Measurements from ENCODE around the gene CLSTN1. TPM values are rescaled to one million over a fixed set of nuclear protein-coding genes. Genes with fewer than 3 reads are reported as not detected.

The CLSTN1 gene
- total RNA-seq, 1 experiment from 2014 or later = 119 TPM

DNA sequence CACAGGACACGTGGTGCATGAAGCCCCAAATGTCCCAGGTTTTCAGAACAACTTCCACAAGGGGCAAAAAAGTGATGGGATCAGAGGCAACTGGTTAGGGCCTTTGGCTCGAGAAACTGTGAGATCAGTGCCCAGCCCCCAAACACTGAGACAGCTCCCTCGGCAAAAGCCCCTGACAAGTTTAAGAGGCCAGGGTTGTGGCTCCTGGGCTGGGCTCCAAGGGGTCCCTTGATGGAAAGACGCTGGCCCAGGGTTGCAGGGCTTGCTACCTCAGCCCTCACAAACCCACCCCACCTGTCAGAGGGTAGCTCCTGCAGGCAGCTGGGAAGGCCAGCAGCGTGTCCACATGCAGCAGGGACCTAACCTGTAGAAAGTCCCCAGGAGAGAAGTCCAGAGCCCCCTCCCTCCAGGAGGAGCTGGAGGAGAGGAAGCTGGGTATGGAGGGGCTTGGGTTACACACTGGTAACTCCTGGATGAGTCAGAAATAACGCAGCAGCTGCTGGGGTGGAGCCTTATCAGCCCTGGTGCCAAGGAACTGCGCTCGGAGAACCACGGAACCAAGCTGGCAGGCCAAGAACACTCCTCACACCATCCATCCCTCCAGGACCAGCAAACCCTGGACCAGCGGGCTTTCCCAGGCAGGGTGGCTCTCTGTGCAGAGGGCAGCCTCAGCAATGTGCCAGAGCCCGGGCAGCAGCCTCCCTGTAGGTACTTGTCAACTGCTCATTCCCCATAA is 48.8 kb upstream of the CLSTN1 start:
- no peak overlapping the region for H3K27ac Mint-ChIP-seq
- no peaks in the 10 kb centered on the region for H3K36me3 Mint-ChIP-seq
- TF ChIP-seq, protein P1, sequence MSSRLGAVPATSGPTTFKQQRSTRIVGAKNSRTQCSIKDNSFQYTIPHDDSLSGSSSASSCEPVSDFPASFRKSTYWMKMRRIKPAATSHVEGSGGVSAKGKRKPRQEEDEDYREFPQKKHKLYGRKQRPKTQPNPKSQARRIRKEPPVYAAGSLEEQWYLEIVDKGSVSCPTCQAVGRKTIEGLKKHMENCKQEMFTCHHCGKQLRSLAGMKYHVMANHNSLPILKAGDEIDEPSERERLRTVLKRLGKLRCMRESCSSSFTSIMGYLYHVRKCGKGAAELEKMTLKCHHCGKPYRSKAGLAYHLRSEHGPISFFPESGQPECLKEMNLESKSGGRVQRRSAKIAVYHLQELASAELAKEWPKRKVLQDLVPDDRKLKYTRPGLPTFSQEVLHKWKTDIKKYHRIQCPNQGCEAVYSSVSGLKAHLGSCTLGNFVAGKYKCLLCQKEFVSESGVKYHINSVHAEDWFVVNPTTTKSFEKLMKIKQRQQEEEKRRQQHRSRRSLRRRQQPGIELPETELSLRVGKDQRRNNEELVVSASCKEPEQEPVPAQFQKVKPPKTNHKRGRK (CRISPR knock-in tag; IDR thresholded peaks at IDR 0.05; ENCODE audit: borderline replicate concordance) = no peak
- TF ChIP-seq, protein P2, sequence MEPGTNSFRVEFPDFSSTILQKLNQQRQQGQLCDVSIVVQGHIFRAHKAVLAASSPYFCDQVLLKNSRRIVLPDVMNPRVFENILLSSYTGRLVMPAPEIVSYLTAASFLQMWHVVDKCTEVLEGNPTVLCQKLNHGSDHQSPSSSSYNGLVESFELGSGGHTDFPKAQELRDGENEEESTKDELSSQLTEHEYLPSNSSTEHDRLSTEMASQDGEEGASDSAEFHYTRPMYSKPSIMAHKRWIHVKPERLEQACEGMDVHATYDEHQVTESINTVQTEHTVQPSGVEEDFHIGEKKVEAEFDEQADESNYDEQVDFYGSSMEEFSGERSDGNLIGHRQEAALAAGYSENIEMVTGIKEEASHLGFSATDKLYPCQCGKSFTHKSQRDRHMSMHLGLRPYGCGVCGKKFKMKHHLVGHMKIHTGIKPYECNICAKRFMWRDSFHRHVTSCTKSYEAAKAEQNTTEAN (CRISPR knock-in tag; IDR thresholded peaks at IDR 0.05) = no peak
- TF ChIP-seq FOXP1 (CRISPR knock-in tag; IDR thresholded peaks at IDR 0.05; ENCODE audit: borderline replicate concordance) (no peak), PRRX2 (CRISPR knock-in tag; IDR thresholded peaks at IDR 0.05) (no peak), ZNF317 (CRISPR knock-in tag; IDR thresholded peaks at IDR 0.05; ENCODE audit: borderline replicate concordance, low read depth) (no peak), JUN (CRISPR knock-in tag; IDR thresholded peaks at IDR 0.05) (no peak), IRF2 (CRISPR knock-in tag; IDR thresholded peaks at IDR 0.05; ENCODE audit: borderline replicate concordance, low read depth) (no peak), TEAD4 (CRISPR knock-in tag; IDR thresholded peaks at IDR 0.05) (no peak), ZNF671 (CRISPR knock-in tag; IDR thresholded peaks at IDR 0.05) (no peak)
- TF ChIP-seq, protein P3, sequence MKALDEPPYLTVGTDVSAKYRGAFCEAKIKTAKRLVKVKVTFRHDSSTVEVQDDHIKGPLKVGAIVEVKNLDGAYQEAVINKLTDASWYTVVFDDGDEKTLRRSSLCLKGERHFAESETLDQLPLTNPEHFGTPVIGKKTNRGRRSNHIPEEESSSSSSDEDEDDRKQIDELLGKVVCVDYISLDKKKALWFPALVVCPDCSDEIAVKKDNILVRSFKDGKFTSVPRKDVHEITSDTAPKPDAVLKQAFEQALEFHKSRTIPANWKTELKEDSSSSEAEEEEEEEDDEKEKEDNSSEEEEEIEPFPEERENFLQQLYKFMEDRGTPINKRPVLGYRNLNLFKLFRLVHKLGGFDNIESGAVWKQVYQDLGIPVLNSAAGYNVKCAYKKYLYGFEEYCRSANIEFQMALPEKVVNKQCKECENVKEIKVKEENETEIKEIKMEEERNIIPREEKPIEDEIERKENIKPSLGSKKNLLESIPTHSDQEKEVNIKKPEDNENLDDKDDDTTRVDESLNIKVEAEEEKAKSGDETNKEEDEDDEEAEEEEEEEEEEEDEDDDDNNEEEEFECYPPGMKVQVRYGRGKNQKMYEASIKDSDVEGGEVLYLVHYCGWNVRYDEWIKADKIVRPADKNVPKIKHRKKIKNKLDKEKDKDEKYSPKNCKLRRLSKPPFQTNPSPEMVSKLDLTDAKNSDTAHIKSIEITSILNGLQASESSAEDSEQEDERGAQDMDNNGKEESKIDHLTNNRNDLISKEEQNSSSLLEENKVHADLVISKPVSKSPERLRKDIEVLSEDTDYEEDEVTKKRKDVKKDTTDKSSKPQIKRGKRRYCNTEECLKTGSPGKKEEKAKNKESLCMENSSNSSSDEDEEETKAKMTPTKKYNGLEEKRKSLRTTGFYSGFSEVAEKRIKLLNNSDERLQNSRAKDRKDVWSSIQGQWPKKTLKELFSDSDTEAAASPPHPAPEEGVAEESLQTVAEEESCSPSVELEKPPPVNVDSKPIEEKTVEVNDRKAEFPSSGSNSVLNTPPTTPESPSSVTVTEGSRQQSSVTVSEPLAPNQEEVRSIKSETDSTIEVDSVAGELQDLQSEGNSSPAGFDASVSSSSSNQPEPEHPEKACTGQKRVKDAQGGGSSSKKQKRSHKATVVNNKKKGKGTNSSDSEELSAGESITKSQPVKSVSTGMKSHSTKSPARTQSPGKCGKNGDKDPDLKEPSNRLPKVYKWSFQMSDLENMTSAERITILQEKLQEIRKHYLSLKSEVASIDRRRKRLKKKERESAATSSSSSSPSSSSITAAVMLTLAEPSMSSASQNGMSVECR (CRISPR knock-in tag; IDR thresholded peaks at IDR 0.05; ENCODE audit: borderline replicate concordance) = no peak
- TF ChIP-seq, protein P4, sequence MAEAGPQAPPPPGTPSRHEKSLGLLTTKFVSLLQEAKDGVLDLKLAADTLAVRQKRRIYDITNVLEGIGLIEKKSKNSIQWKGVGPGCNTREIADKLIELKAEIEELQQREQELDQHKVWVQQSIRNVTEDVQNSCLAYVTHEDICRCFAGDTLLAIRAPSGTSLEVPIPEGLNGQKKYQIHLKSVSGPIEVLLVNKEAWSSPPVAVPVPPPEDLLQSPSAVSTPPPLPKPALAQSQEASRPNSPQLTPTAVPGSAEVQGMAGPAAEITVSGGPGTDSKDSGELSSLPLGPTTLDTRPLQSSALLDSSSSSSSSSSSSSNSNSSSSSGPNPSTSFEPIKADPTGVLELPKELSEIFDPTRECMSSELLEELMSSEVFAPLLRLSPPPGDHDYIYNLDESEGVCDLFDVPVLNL (CRISPR knock-in tag; IDR thresholded peaks at IDR 0.05; ENCODE audit: borderline replicate concordance, low read depth) = no peak
- TF ChIP-seq, protein P5, sequence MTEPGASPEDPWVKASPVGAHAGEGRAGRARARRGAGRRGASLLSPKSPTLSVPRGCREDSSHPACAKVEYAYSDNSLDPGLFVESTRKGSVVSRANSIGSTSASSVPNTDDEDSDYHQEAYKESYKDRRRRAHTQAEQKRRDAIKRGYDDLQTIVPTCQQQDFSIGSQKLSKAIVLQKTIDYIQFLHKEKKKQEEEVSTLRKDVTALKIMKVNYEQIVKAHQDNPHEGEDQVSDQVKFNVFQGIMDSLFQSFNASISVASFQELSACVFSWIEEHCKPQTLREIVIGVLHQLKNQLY (CRISPR knock-in tag; IDR thresholded peaks at IDR 0.05) = no peak
- no peaks in the 10 kb centered on the region for H3K27me3 Mint-ChIP-seq (ENCODE audit: low read depth)
- no peak for DNase-seq (ENCODE audit: low spot score)
- ChIA-PET CTCF (interaction anchor here (0.5 to 3.3 kb wide), 10 partner anchors 11 to 337 kb away, joined by 3 to 21 read pairs (median 4); partner anchors contain the start of gene KIF1B), POLR2A (interaction anchor here (1.2 kb wide), 1 partner anchor 38 kb away, joined by 3 read pairs; the partner anchor contains the start of gene CTNNBIP1)
- peaks cover 10% of the 10 kb centered on the region for H3K4me1 Mint-ChIP-seq
- H3K4me3 Mint-ChIP-seq = no peak overlapping the region
- no peaks in the 10 kb centered on the region for H3K9me3 Mint-ChIP-seq
- ATAC-seq = no peak

DNA sequence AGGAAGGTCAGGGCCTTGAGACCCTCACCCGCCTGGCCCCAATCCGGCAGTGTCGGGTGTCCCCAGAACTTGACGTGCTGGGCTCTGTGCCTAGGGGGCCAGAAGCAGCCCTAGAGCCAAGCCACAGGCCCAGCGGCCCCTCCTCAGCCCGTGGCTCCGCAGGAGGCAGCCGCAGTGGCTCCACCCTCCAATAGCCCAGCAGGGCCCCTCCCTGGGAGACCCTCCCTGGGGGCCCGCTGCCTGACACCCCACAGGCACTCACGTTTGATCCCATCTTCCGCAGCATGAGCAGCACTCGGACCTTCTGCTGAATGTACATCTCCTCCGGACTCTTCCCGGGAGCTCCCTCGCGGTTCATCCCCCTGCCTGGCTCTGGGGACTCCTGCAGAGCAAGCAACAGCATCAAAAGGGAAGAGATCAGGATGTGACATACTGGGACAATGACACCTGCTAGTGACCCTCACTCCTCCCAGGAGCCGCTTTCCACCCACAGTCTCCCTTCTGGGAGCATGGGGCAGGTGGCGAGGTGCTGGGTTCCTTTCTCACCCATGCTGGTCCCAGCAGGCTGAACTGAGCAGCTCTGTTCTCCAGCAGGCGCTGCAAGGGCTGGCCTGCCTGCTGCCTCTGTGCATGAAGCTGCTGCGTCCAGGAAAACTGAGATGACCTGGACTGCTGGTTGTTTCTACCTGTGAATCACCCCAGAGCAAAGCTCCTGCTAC is 48.1 kb upstream of the CLSTN1 start:
- ChIA-PET CTCF (interaction anchor here (0.8 to 3.3 kb wide), 7 partner anchors 11 to 338 kb away, joined by 3 to 21 read pairs (median 5); partner anchors contain the start of gene KIF1B), POLR2A (interaction anchor here (1.2 kb wide), 1 partner anchor 39 kb away, joined by 3 read pairs; the partner anchor contains the start of gene CTNNBIP1)
- Mint-ChIP-seq H3K9me3 (no peaks in the 10 kb centered on the region), H3K4me1 (peaks cover 10% of the 10 kb centered on the region), H3K4me3 (no peak overlapping the region), H3K27ac (no peak overlapping the region), H3K27me3 (ENCODE audit: low read depth) (no peaks in the 10 kb centered on the region), H3K36me3 (no peaks in the 10 kb centered on the region)
- no peak for ATAC-seq
- TF ChIP-seq, protein P6, sequence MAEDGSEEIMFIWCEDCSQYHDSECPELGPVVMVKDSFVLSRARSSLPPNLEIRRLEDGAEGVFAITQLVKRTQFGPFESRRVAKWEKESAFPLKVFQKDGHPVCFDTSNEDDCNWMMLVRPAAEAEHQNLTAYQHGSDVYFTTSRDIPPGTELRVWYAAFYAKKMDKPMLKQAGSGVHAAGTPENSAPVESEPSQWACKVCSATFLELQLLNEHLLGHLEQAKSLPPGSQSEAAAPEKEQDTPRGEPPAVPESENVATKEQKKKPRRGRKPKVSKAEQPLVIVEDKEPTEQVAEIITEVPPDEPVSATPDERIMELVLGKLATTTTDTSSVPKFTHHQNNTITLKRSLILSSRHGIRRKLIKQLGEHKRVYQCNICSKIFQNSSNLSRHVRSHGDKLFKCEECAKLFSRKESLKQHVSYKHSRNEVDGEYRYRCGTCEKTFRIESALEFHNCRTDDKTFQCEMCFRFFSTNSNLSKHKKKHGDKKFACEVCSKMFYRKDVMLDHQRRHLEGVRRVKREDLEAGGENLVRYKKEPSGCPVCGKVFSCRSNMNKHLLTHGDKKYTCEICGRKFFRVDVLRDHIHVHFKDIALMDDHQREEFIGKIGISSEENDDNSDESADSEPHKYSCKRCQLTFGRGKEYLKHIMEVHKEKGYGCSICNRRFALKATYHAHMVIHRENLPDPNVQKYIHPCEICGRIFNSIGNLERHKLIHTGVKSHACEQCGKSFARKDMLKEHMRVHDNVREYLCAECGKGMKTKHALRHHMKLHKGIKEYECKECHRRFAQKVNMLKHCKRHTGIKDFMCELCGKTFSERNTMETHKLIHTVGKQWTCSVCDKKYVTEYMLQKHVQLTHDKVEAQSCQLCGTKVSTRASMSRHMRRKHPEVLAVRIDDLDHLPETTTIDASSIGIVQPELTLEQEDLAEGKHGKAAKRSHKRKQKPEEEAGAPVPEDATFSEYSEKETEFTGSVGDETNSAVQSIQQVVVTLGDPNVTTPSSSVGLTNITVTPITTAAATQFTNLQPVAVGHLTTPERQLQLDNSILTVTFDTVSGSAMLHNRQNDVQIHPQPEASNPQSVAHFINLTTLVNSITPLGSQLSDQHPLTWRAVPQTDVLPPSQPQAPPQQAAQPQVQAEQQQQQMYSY (CRISPR knock-in tag; IDR thresholded peaks at IDR 0.05) = no peak
- DNase-seq (ENCODE audit: low spot score) = no peak
